ENCODE results near the gene GHR. TPM values are rescaled to one million over a fixed set of nuclear protein-coding genes. Genes with fewer than 3 reads are reported as not detected.

GHR gene
- total and polyA plus RNA-seq, 12 donors = 4.1 to 15.1 (median 11.5) TPM

- peaks cover 0 to 15% (median 5%) of the 10 kb centered on the region in 9 donors for H3K4me1 ChIP-seq
- intact Hi-C loops (cut with DNase I) = no loop called here
- whole genome bisulfite sequencing, 2 donors = 94 to 96% methylated on average over 1 of the region's 1 CpG
- H3K27me3 ChIP-seq = no peaks in the 10 kb centered on the region
- no peak overlapping the region for H3K27ac ChIP-seq
- DNase-seq (no peak), ATAC-seq (no peak)
- no peak for TF ChIP-seq CTCF (IDR thresholded peaks at IDR 0.05)
- no peak overlapping the region for H3K4me3 ChIP-seq
- H3K36me3 ChIP-seq = no peaks in the 10 kb centered on the region
- H3K9me3 ChIP-seq = no peaks in the 10 kb centered on the region
Measured at GRCh38 chr5:42636946-42637345, 213.7 kb downstream of the GHR start.

- DNase-seq (no peak), ATAC-seq (no peak)
- no peaks in the 10 kb centered on the region for H3K36me3 ChIP-seq
- H3K27me3 ChIP-seq = no peaks in the 10 kb centered on the region
- 93 to 97% methylated on average over 3 of the region's 3 CpGs for WGBS, 2 donors
- no peak overlapping the region for H3K4me3 ChIP-seq
- no peaks in the 10 kb centered on the region for H3K9me3 ChIP-seq
- peaks cover 0 to 3% (median 0%) of the 10 kb centered on the region in 9 donors for H3K4me1 ChIP-seq
- no peak for TF ChIP-seq CTCF (IDR thresholded peaks at IDR 0.05)
- intact Hi-C loops (cut with DNase I) = no loop called here
- no peak overlapping the region for H3K27ac ChIP-seq
Measured at GRCh38 chr5:42638972-42639371, 215.7 kb downstream of the GHR start.

GRCh38 chr5:42640835-42641234 lies 217.6 kb downstream of the GHR start:
- 89 to 92% methylated on average over 2 of the region's 2 CpGs for WGBS, 2 donors
- H3K4me3 ChIP-seq = no peak overlapping the region
- H3K4me1 ChIP-seq = peaks cover 0 to 14% (median 0%) of the 10 kb centered on the region in 9 donors
- intact Hi-C loops (cut with DNase I) = no loop called here
- ATAC-seq = no peak
- no peak for DNase-seq
- H3K9me3 ChIP-seq = no peaks in the 10 kb centered on the region
- TF ChIP-seq CTCF (IDR thresholded peaks at IDR 0.05) = no peak
- no peak overlapping the region for H3K27ac ChIP-seq
- no peaks in the 10 kb centered on the region for H3K36me3 ChIP-seq
- no peaks in the 10 kb centered on the region for H3K27me3 ChIP-seq

- Histone ChIP-seq H3K27me3 (no peaks in the 10 kb centered on the region), H3K27ac (no peak overlapping the region), H3K4me1 (peaks cover 0 to 14% (median 0%) of the 10 kb centered on the region in 9 donors), H3K4me3 (no peak overlapping the region), H3K9me3 (no peaks in the 10 kb centered on the region), H3K36me3 (no peaks in the 10 kb centered on the region)
- ATAC-seq = no peak
- DNase-seq = no peak
- intact Hi-C loops (cut with DNase I) = no loop called here
- 96% methylated on average over 4 of the region's 4 CpGs for WGBS, 2 donors
- no peak for TF ChIP-seq CTCF (IDR thresholded peaks at IDR 0.05)
Measured at GRCh38 chr5:42641336-42642005, 218.2 kb downstream of the GHR start.

Data from heart right ventricle (tissue), 16 donors.